HG03521 (cell line): ENCODE measurements around the gene SQOR.

Source experiments
- ATAC-seq: cut with Tn5 transposase; IDR thresholded peaks from one replicate; pipeline ENCODE4 v1.9.1; 2021; ENCODE audit warnings: mild to moderate bottlenecking, moderate library complexity; ENCODE audit not compliant: unreplicated experiment

The SQOR gene

GRCh38 chr15:45634432-45635190 lies at the start of gene SQOR:
SQOR (plus strand) TSS chr15:45635029; CDS start chr15:45658924, 23,895 bp downstream.
- peak; percentile 68 for ATAC-seq

GRCh38 chr15:45585069-45585791 lies 49.6 kb upstream of the SQOR start:
- no peak for ATAC-seq

- ATAC-seq = no peak
Measured at GRCh38 chr15:45586125-45586524, 48.7 kb upstream of the SQOR start.

- peak; percentile 5 for ATAC-seq
Measured at GRCh38 chr15:45586601-45587094, 48.2 kb upstream of the SQOR start.

GRCh38 chr15:45587095-45587862 lies 47.5 kb upstream of the SQOR start, which contains the start of gene BLOC1S6:
BLOC1S6 (plus strand) TSS chr15:45587379; CDS start chr15:45587444, 65 bp downstream.
- peak; percentile 78 for ATAC-seq

GRCh38 chr15:45587863-45588170 lies 47.0 kb upstream of the SQOR start:
- ATAC-seq = no peak

GRCh38 chr15:45588219-45588875 lies 46.5 kb upstream of the SQOR start:
- ATAC-seq = no peak

GRCh38 chr15:45589256-45589655 lies 45.6 kb upstream of the SQOR start:
- ATAC-seq = no peak

GRCh38 chr15:45594319-45594718 lies 40.5 kb upstream of the SQOR start:
- no peak for ATAC-seq

GRCh38 chr15:45594835-45595530 lies 39.8 kb upstream of the SQOR start:
- ATAC-seq = no peak

- no peak for ATAC-seq
Measured at GRCh38 chr15:45603881-45604280, 30.9 kb upstream of the SQOR start.

GRCh38 chr15:45604326-45604725 lies 30.5 kb upstream of the SQOR start:
- ATAC-seq = no peak

GRCh38 chr15:45606413-45606812 lies 28.4 kb upstream of the SQOR start:
- ATAC-seq = no peak

GRCh38 chr15:45606841-45607240 lies 28.0 kb upstream of the SQOR start:
- ATAC-seq = no peak

GRCh38 chr15:45611305-45611704 lies 23.5 kb upstream of the SQOR start:
- ATAC-seq = no peak

- ATAC-seq = no peak
Measured at GRCh38 chr15:45612790-45613415, 21.9 kb upstream of the SQOR start.

GRCh38 chr15:45616901-45617323 lies 17.9 kb upstream of the SQOR start:
- ATAC-seq = no peak

GRCh38 chr15:45618813-45619212 lies 16.0 kb upstream of the SQOR start:
- ATAC-seq = no peak

- no peak for ATAC-seq
Measured at GRCh38 chr15:45628136-45628535, 6.7 kb upstream of the SQOR start.
